Measurements from ENCODE around the gene PRX.

PRX gene

GRCh38 chr19:40355975-40356680, 57.0 kb downstream of the PRX start:
- no peak for DNase-seq (ENCODE audit: low spot score)
- Histone ChIP-seq H3K4me1 (ENCODE audit: insufficient read depth, poor library complexity, severe bottlenecking) (no peaks in the 10 kb centered on the region), H3K4me3 (ENCODE audit: severe bottlenecking) (no peak overlapping the region), H3K27me3 (ENCODE audit: insufficient read depth, poor library complexity, severe bottlenecking) (no peaks in the 10 kb centered on the region), H3K36me3 (ENCODE audit: low read depth) (no peaks in the 10 kb centered on the region), H3K27ac (ENCODE audit: poor library complexity, severe bottlenecking) (no peak overlapping the region), H3K9me3 (ENCODE audit: severe bottlenecking) (no peaks in the 10 kb centered on the region)
- ATAC-seq (ENCODE audit: low read depth) = no peak
- TF ChIP-seq, protein P1, sequence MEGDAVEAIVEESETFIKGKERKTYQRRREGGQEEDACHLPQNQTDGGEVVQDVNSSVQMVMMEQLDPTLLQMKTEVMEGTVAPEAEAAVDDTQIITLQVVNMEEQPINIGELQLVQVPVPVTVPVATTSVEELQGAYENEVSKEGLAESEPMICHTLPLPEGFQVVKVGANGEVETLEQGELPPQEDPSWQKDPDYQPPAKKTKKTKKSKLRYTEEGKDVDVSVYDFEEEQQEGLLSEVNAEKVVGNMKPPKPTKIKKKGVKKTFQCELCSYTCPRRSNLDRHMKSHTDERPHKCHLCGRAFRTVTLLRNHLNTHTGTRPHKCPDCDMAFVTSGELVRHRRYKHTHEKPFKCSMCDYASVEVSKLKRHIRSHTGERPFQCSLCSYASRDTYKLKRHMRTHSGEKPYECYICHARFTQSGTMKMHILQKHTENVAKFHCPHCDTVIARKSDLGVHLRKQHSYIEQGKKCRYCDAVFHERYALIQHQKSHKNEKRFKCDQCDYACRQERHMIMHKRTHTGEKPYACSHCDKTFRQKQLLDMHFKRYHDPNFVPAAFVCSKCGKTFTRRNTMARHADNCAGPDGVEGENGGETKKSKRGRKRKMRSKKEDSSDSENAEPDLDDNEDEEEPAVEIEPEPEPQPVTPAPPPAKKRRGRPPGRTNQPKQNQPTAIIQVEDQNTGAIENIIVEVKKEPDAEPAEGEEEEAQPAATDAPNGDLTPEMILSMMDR (IDR thresholded peaks at IDR 0.05; ENCODE audit: poor library complexity, severe bottlenecking) = no peak

- TF ChIP-seq, protein P1 (IDR thresholded peaks at IDR 0.05; ENCODE audit: poor library complexity, severe bottlenecking) = no peak
- DNase-seq (ENCODE audit: low spot score) = no peak
- Histone ChIP-seq H3K9me3 (ENCODE audit: severe bottlenecking) (no peaks in the 10 kb centered on the region), H3K4me3 (ENCODE audit: severe bottlenecking) (peak overlapping the region; percentile 55), H3K27me3 (ENCODE audit: insufficient read depth, poor library complexity, severe bottlenecking) (no peaks in the 10 kb centered on the region), H3K36me3 (ENCODE audit: low read depth) (peaks cover 5% of the 10 kb centered on the region; the same call in 1 of the 2 replicates), H3K27ac (ENCODE audit: poor library complexity, severe bottlenecking) (no peak overlapping the region), H3K4me1 (ENCODE audit: insufficient read depth, poor library complexity, severe bottlenecking) (peaks cover 3% of the 10 kb centered on the region)
- ATAC-seq (ENCODE audit: low read depth) = no peak; the same call in 2 of the 3 replicates
These were observed 64.1 kb downstream of the PRX start for GRCh38 chr19:40348961-40349507.

GRCh38 chr19:40348125-40348913, 64.9 kb downstream of the PRX start, which contains the start of the genes C19orf47 and PLD3:
C19orf47 (minus strand) TSS chr19:40348397; CDS start chr19:40341857, 6,540 bp downstream.
PLD3 (plus strand) TSS chr19:40348695; CDS start chr19:40366484, 17,789 bp downstream.
- Histone ChIP-seq H3K27ac (ENCODE audit: poor library complexity, severe bottlenecking) (no peak within 1 kb of the TSS), H3K36me3 (ENCODE audit: low read depth) (peaks cover 5% of the 10 kb centered on the region; the same call in 1 of the 2 replicates), H3K4me1 (ENCODE audit: insufficient read depth, poor library complexity, severe bottlenecking) (peaks cover 3% of the 10 kb centered on the region), H3K9me3 (ENCODE audit: severe bottlenecking) (no peaks in the 10 kb centered on the region), H3K4me3 (ENCODE audit: severe bottlenecking) (peak within 1 kb of the TSS; percentile 55), H3K27me3 (ENCODE audit: insufficient read depth, poor library complexity, severe bottlenecking) (no peaks in the 10 kb centered on the region)
- TF ChIP-seq, protein P1 (IDR thresholded peaks at IDR 0.05; ENCODE audit: poor library complexity, severe bottlenecking) = no peak
- DNase-seq (ENCODE audit: low spot score) = peak; percentile 99
- ATAC-seq (ENCODE audit: low read depth) = peak; percentile 98

DNA sequence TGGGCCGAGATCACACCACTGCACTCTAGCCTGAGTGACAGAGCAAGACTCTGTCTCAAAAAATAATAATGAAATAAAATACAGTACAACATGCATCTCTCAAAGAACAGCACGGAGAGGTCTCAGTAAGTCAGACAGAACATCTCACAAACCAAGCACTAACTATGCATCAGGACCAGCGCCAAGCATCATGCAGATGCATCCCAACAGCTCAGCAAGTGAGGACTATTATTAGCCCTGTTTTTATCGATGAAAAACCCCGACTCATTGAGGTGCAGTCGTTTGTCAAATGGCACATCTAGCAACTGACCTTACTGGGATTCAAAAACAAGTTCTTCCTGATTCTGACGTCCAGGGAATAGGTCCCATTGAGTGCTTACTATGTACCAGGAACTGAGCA, 68.8 kb downstream of the PRX start:
- ATAC-seq (ENCODE audit: low read depth) = no peak
- TF ChIP-seq, protein P1 (IDR thresholded peaks at IDR 0.05; ENCODE audit: poor library complexity, severe bottlenecking) = no peak
- H3K4me3 ChIP-seq (ENCODE audit: severe bottlenecking) = no peak overlapping the region

More for the DNA sequence above, 68.8 kb downstream of the PRX start:
- Histone ChIP-seq H3K27me3 (ENCODE audit: insufficient read depth, poor library complexity, severe bottlenecking) (no peaks in the 10 kb centered on the region), H3K9me3 (ENCODE audit: severe bottlenecking) (no peaks in the 10 kb centered on the region), H3K27ac (ENCODE audit: poor library complexity, severe bottlenecking) (no peak overlapping the region), H3K36me3 (ENCODE audit: low read depth) (peaks cover 13% of the 10 kb centered on the region), H3K4me1 (ENCODE audit: insufficient read depth, poor library complexity, severe bottlenecking) (peaks cover 2% of the 10 kb centered on the region)
- no peak for DNase-seq (ENCODE audit: low spot score)
